ENCODE data around the gene CUBN.

GRCh38 chr10:16811292-16811691, 318.3 kb downstream of the CUBN start:
- TF ChIP-seq, protein P1, sequence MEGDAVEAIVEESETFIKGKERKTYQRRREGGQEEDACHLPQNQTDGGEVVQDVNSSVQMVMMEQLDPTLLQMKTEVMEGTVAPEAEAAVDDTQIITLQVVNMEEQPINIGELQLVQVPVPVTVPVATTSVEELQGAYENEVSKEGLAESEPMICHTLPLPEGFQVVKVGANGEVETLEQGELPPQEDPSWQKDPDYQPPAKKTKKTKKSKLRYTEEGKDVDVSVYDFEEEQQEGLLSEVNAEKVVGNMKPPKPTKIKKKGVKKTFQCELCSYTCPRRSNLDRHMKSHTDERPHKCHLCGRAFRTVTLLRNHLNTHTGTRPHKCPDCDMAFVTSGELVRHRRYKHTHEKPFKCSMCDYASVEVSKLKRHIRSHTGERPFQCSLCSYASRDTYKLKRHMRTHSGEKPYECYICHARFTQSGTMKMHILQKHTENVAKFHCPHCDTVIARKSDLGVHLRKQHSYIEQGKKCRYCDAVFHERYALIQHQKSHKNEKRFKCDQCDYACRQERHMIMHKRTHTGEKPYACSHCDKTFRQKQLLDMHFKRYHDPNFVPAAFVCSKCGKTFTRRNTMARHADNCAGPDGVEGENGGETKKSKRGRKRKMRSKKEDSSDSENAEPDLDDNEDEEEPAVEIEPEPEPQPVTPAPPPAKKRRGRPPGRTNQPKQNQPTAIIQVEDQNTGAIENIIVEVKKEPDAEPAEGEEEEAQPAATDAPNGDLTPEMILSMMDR (IDR thresholded peaks at IDR 0.05): no peak
- TF ChIP-seq KAT7 (CRISPR knock-in tag; IDR thresholded peaks at IDR 0.05; ENCODE audit: borderline replicate concordance) (no peak), NFE2L1 (CRISPR knock-in tag; IDR thresholded peaks at IDR 0.05) (no peak)
- TF ChIP-seq, protein P2, sequence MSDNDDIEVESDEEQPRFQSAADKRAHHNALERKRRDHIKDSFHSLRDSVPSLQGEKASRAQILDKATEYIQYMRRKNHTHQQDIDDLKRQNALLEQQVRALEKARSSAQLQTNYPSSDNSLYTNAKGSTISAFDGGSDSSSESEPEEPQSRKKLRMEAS (CRISPR knock-in tag; IDR thresholded peaks at IDR 0.05): no peak

All from WTC11 (cell line).